H1 (cell line): ENCODE measurements around the gene PRSS2. TPM values are rescaled to one million over a fixed set of nuclear protein-coding genes. Genes with fewer than 3 reads are reported as not detected.

Experiments
- CTCF ChIA-PET: fragments of 300-600 bp; sonication (Branson Sonifier 250); formaldehyde crosslinking; loops from one replicate; lab custom pipeline; 2021; ENCODE audit not compliant: partially characterized antibody; lab: Charles Lee
- POLR2A ChIA-PET: fragments of 300-600 bp; sonication (Branson Sonifier 250); formaldehyde crosslinking; loops from one replicate; lab custom pipeline; 2021; ENCODE audit warnings: inconsistent platforms; ENCODE audit not compliant: partially characterized antibody; lab: Charles Lee
- DNase-seq, 2 experiments: peaks; one replicate each; pipeline versions ENCODE4 v3.0.0 to v3.0.0-alpha.2; 2010 to 2022; ENCODE audit warnings: low spot score in 2 of 2, low read depth in 1 of 2, mixed read lengths in 1 of 2
- FAIRE-seq: peaks from 2 replicates; lab custom pipeline; 2011; peaks lifted over from hg19 to GRCh38; lab: Jason Lieb, UNC
- H2AFZ ChIP-seq: 2 replicates; pipeline ENCODE4 v1.8.1; 2012; ENCODE audit warnings: low read length, inconsistent platforms
- H2AK5ac ChIP-seq: 2 replicates; pipeline ENCODE4 v1.6.1; 2013; ENCODE audit warnings: low read depth, low read length
- H2BK120ac ChIP-seq: replicated peaks from 2 replicates; pipeline ENCODE3; 2013; ENCODE audit warnings: low read depth, low read length, inconsistent platforms
- H2BK12ac ChIP-seq: 2 replicates; pipeline ENCODE4 v1.6.1; 2013; ENCODE audit warnings: low read depth, low read length
- H2BK15ac ChIP-seq: 2 replicates; pipeline ENCODE4 v1.6.1; 2013; ENCODE audit warnings: low read length
- H2BK20ac ChIP-seq: 2 replicates; pipeline ENCODE4 v1.6.1; 2013; ENCODE audit warnings: low read length
- H2BK5ac ChIP-seq: 2 replicates; pipeline ENCODE4 v1.6.1; 2013; ENCODE audit warnings: low read depth, low read length
- H3K14ac ChIP-seq: 2 replicates; pipeline ENCODE4 v1.6.1; 2013; ENCODE audit warnings: inconsistent platforms; ENCODE audit not compliant: insufficient read length
- H3K18ac ChIP-seq: 2 replicates; pipeline ENCODE4 v1.6.1; 2013; ENCODE audit warnings: low read length; ENCODE audit errors: extremely low read depth
- H3K23ac ChIP-seq: 2 replicates; pipeline ENCODE4 v1.6.1; 2013; ENCODE audit warnings: inconsistent platforms; ENCODE audit not compliant: insufficient read length
- H3K23me2 ChIP-seq: 2 replicates; pipeline ENCODE4 v1.6.1; 2013; ENCODE audit warnings: low read depth, low read length
- H3K27ac ChIP-seq: 2 replicates; pipeline ENCODE4 v1.6.1; 2011; ENCODE audit warnings: low read depth, low read length, inconsistent platforms
- H3K27me3 ChIP-seq, 4 experiments: replicated peaks in 1 of 4; 1 replicate in 1 of 4; 2 replicates in 3 of 4; pipeline versions ENCODE4 v1.6.1 to v1.8.1; 2011 to 2013; ENCODE audit warnings: low read length in 3 of 4, mild to moderate bottlenecking in 3 of 4, inconsistent platforms in 2 of 4, mixed read lengths in 2 of 4, moderate library complexity in 1 of 4; ENCODE audit not compliant: control insufficient read depth in 3 of 4, insufficient read depth in 3 of 4; ENCODE audit errors: extremely low read depth in 1 of 4
- H3K36me3 ChIP-seq, 4 experiments: 2 replicates each; pipeline versions ENCODE4 v1.6.1 to v1.8.1; 2011 to 2013; ENCODE audit warnings: mild to moderate bottlenecking in 4 of 4, low read length in 3 of 4, moderate library complexity in 2 of 4, control low read depth in 1 of 4, inconsistent platforms in 1 of 4; ENCODE audit not compliant: insufficient read depth in 4 of 4, control insufficient read depth in 2 of 4
- H3K4ac ChIP-seq: replicated peaks from 2 replicates; pipeline ENCODE3; 2013; ENCODE audit warnings: low read length, low read depth, mixed read lengths, inconsistent platforms; ENCODE audit not compliant: insufficient read length
- H3K4me1 ChIP-seq, 4 experiments: replicated peaks in 1 of 4; 1 replicate in 1 of 4; 2 replicates in 3 of 4; pipeline versions ENCODE4 v1.6.1 to v1.8.1; 2011 to 2013; ENCODE audit warnings: low read length in 3 of 4, inconsistent platforms in 2 of 4, mixed read lengths in 1 of 4; ENCODE audit not compliant: insufficient read depth in 4 of 4, control insufficient read depth in 3 of 4
- H3K4me2 ChIP-seq, 2 experiments: 2 replicates each; pipeline versions ENCODE4 v1.6.1 to v1.8.1; 2011 to 2013; ENCODE audit warnings: low read depth in 2 of 2, low read length in 2 of 2, control low read depth in 1 of 2, inconsistent platforms in 1 of 2, mild to moderate bottlenecking in 1 of 2; ENCODE audit not compliant: insufficient read depth in 1 of 2
- H3K4me3 ChIP-seq, 4 experiments: fragments of 200-600, 300-600 bp in 1 of 4; sonication (generic), shearing (Covaris generic), sonication (Bioruptor Twin) in 1 of 4; 2 replicates each; pipeline versions ENCODE4 v1.5.1 to v1.8.1; 2011 to 2016; ENCODE audit warnings: low read length in 4 of 4, low read depth in 3 of 4, control low read depth in 2 of 4, inconsistent platforms in 2 of 4, mild to moderate bottlenecking in 2 of 4, mixed read lengths in 1 of 4, moderate library complexity in 1 of 4; ENCODE audit not compliant: insufficient read depth in 2 of 4; ENCODE audit errors: extremely low read depth in 1 of 4
- H3K56ac ChIP-seq: replicated peaks from 2 replicates; pipeline ENCODE3; 2013; ENCODE audit warnings: low read depth, mild to moderate bottlenecking, mixed read lengths, low read length, inconsistent platforms; ENCODE audit not compliant: insufficient read length
- H3K79me1 ChIP-seq: 2 replicates; pipeline ENCODE4 v1.6.1; 2013; ENCODE audit warnings: low read depth, low read length, control low read depth
- H3K79me2 ChIP-seq, 2 experiments: 2 replicates each; pipeline versions ENCODE4 v1.6.1 to v1.8.1; 2012 to 2013; ENCODE audit warnings: low read length in 2 of 2, mild to moderate bottlenecking in 2 of 2, inconsistent platforms in 1 of 2; ENCODE audit not compliant: insufficient read depth in 2 of 2, control insufficient read depth in 1 of 2
- H3K9ac ChIP-seq, 4 experiments: replicated peaks in 1 of 4; 1 replicate in 1 of 4; 2 replicates in 3 of 4; pipeline versions ENCODE4 v1.6.1 to v1.8.1; 2011 to 2013; ENCODE audit warnings: low read depth in 3 of 4, low read length in 3 of 4, control low read depth in 2 of 4, mild to moderate bottlenecking in 2 of 4, moderate library complexity in 2 of 4, inconsistent platforms in 1 of 4; ENCODE audit errors: extremely low read depth in 1 of 4
- H3K9me3 ChIP-seq, 2 experiments: 2 replicates each; pipeline versions ENCODE4 v1.6.1 to v1.8.1; 2012 to 2013; ENCODE audit warnings: mild to moderate bottlenecking in 2 of 2, moderate library complexity in 2 of 2, control low read depth in 1 of 2, inconsistent platforms in 1 of 2, low read depth in 1 of 2, low read length in 1 of 2, mixed read lengths in 1 of 2; ENCODE audit not compliant: insufficient read depth in 2 of 2
- H4K20me1 ChIP-seq, 2 experiments: replicated peaks in 1 of 2; 2 replicates each; pipeline versions ENCODE3 to v1.8.1; 2011 to 2013; ENCODE audit warnings: inconsistent platforms in 2 of 2, low read length in 2 of 2, mild to moderate bottlenecking in 1 of 2; ENCODE audit not compliant: insufficient read depth in 2 of 2, control insufficient read depth in 1 of 2
- H4K5ac ChIP-seq: 2 replicates; pipeline ENCODE4 v1.6.1; 2013; ENCODE audit warnings: low read length, low read depth, mixed read lengths, inconsistent platforms; ENCODE audit not compliant: insufficient read length
- H4K8ac ChIP-seq: 2 replicates; pipeline ENCODE4 v1.8.0; 2013; ENCODE audit warnings: mild to moderate bottlenecking, moderate library complexity, low read length, inconsistent platforms; ENCODE audit not compliant: insufficient read depth; ENCODE audit errors: extremely low read depth
- H4K91ac ChIP-seq: replicated peaks from 2 replicates; pipeline ENCODE3; 2013; ENCODE audit warnings: low read length, mixed read lengths, inconsistent platforms; ENCODE audit not compliant: insufficient read length
- CBX5 ChIP-seq: fragments of 300-800, 300-1000 bp; sonication (generic); IDR thresholded peaks from 2 replicates; pipeline ENCODE4 v1.7.1; 2016; ENCODE audit warnings: antibody characterized with exemption, low read length, low read depth
- CHD1 ChIP-seq: IDR thresholded peaks from 2 replicates; pipeline ENCODE4 v1.6.1; 2012; ENCODE audit warnings: low read depth, low read length, improper control_type of control experiment
- CHD2 ChIP-seq: IDR thresholded peaks from 2 replicates; pipeline ENCODE4 v1.6.1; 2012; ENCODE audit warnings: low read length, improper control_type of control experiment
- GABPA ChIP-seq: IDR thresholded peaks from 2 replicates; pipeline ENCODE4 v1.6.1; 2011; ENCODE audit warnings: mild to moderate bottlenecking, low read length, moderate library complexity, borderline replicate concordance; ENCODE audit not compliant: insufficient read depth
- JUN ChIP-seq: IDR thresholded peaks from 2 replicates; pipeline ENCODE4 v1.6.1; 2011; ENCODE audit warnings: low read depth, mild to moderate bottlenecking, improper control_type of control experiment, low read length
- MAFK ChIP-seq: IDR thresholded peaks from 2 replicates; pipeline ENCODE4 v1.6.1; 2012; ENCODE audit warnings: low read depth, mild to moderate bottlenecking, improper control_type of control experiment, low read length
- POU5F1 ChIP-seq: IDR thresholded peaks from 2 replicates; pipeline ENCODE4 v1.6.1; 2011; ENCODE audit warnings: low read depth, mild to moderate bottlenecking, low read length, moderate library complexity
- SIX5 ChIP-seq: IDR thresholded peaks from 2 replicates; pipeline ENCODE4 v1.6.1; 2011; ENCODE audit warnings: mild to moderate bottlenecking, low read depth, low read length
- TAF7 ChIP-seq: optimal IDR thresholded peaks from 2 replicates; pipeline ENCODE3; 2011; ENCODE audit warnings: low read depth, mild to moderate bottlenecking, inconsistent platforms, low read length, moderate library complexity, borderline replicate concordance
- TEAD4 ChIP-seq: IDR thresholded peaks from 2 replicates; pipeline ENCODE4 v1.6.1; 2012; ENCODE audit warnings: low read depth, low read length, inconsistent platforms, mixed read lengths
- WGBS, 2 experiments: shearing (Covaris generic) in 1 of 2; methylation state at CpG; one replicate each; pipeline versions ENCODE4 v1.1.6 to v1.1.7; 2013 to 2015; ENCODE audit warnings: low lambda C conversion rate in 2 of 2, mixed read lengths in 2 of 2, inconsistent platforms in 1 of 2, low coverage in 1 of 2, missing lambda C conversion rate in 1 of 2; ENCODE audit not compliant: insufficient replicate concordance in 2 of 2, insufficient coverage in 1 of 2, insufficient read length in 1 of 2; ENCODE audit errors: extremely low coverage in 1 of 2, missing lambda C conversion rate in 1 of 2; 5-methylcytosine and 5-hydroxymethylcytosine counted together
- polyA plus RNA-seq, 7 experiments: library from polyadenylated mRNA; depleted of rRNA in 3 of 7; stranded (reverse) in 5 of 7; unstranded in 2 of 7; fragments of >200 nt in 5 of 7; fragments of 200-250 nt in 2 of 7; gene quantifications; 1 replicate in 5 of 7; 2 replicates in 1 of 7; 4 replicates in 1 of 7; pipeline versions ENCODE4 v1.2.1 to v1.2.3, GENCODE V29; 2011 to 2013; ENCODE audit warnings: missing spikeins in 2 of 7, mixed read lengths in 2 of 7
- total RNA-seq: library from RNA; stranded (reverse); fragmentation: NEBNext Ultra II Directional; extraction: Animal tissue kit (Norgen Biotek cat#: 25700); gene quantifications from 2 replicates; pipeline ENCODE4 v1.2.1, GENCODE V29; 2021

The PRSS2 gene
- total and polyA plus RNA-seq, 2 of the 8 experiments (the other 6 are each of a cell fraction or from before 2014, with no cell fraction given), result not detected

GRCh38 chr7:142771353-142771723, 568 bp downstream of the PRSS2 start:
- H3K4me3 ChIP-seq, result no peak overlapping the region
- DNase-seq (no peak), FAIRE-seq (no peak)
- no peak overlapping the region for H3K27ac ChIP-seq
- no peak overlapping the region for H3K23ac ChIP-seq
- WGBS, 2 experiments, result 75% methylated on average over 5 of the region's 5 CpGs; no CpG with 5 or more reads in 1 of the 2 experiments
- no peak overlapping the region for H3K4ac ChIP-seq
- no peak overlapping the region for H3K18ac ChIP-seq
- no peak overlapping the region for H2AFZ ChIP-seq
- H3K9me3 ChIP-seq, result no peaks in the 10 kb centered on the region
- H3K79me1 ChIP-seq, result no peaks in the 10 kb centered on the region
- H3K79me2 ChIP-seq, result no peaks in the 10 kb centered on the region
- H3K36me3 ChIP-seq, result no peaks in the 10 kb centered on the region
- no peak overlapping the region for H4K8ac ChIP-seq
- H2BK5ac ChIP-seq, result no peak overlapping the region
- no peak overlapping the region for H3K14ac ChIP-seq
- CTCF ChIA-PET, result interaction anchor here (0.8 to 9.3 kb wide), 11 partner anchors 9 to 385 kb away, joined by 3 to 73 read pairs (median 4); no protein-coding TSS in a partner anchor
- no peak overlapping the region for H3K56ac ChIP-seq
- no peak overlapping the region for H2BK15ac ChIP-seq
- H3K23me2 ChIP-seq, result no peaks in the 10 kb centered on the region
- H3K4me2 ChIP-seq, result no peak overlapping the region
- POLR2A ChIA-PET, result no interaction called here
- H4K20me1 ChIP-seq, result no peaks in the 10 kb centered on the region
- H4K5ac ChIP-seq, result no peak overlapping the region
- no peak overlapping the region for H2BK120ac ChIP-seq
- no peak overlapping the region for H2BK20ac ChIP-seq
- no peak overlapping the region for H2BK12ac ChIP-seq
- H2AK5ac ChIP-seq, result no peak overlapping the region
- H4K91ac ChIP-seq, result no peak overlapping the region
- no peaks in the 10 kb centered on the region for H3K4me1 ChIP-seq
- no peak overlapping the region for H3K9ac ChIP-seq
- H3K27me3 ChIP-seq, result no peaks in the 10 kb centered on the region
- TF ChIP-seq SIX5 (no peak), JUN (no peak), GABPA (no peak), MAFK (no peak), TAF7 (no peak), TEAD4 (no peak), POU5F1 (no peak), CBX5 (no peak), CHD1 (no peak), CHD2 (no peak)
